ENCODE data around the gene KCNG2.

Gene KCNG2

GRCh38 chr18:79923896-79924585 is 126.3 kb downstream of the KCNG2 start:
- H3K4me3 ChIP-seq (replicated peaks in 1 of 2; ENCODE audit: low read depth in 2 of 2, low read length in 2 of 2) = no peak overlapping the region
- no peak for DNase-seq (ENCODE audit: low read depth in 2 of 2)
- TF ChIP-seq CTCF (IDR thresholded peaks at IDR 0.05; ENCODE audit: low read depth, low read length) = no peak

- DNase-seq (ENCODE audit: low read depth in 2 of 2) = no peak
- TF ChIP-seq CTCF (IDR thresholded peaks at IDR 0.05; ENCODE audit: low read depth, low read length) = no peak
- no peak overlapping the region for H3K4me3 ChIP-seq (replicated peaks in 1 of 2; ENCODE audit: low read depth in 2 of 2, low read length in 2 of 2)
Measured at GRCh38 chr18:79924814-79925731, 127.3 kb downstream of the KCNG2 start.

- H3K4me3 ChIP-seq (replicated peaks in 1 of 2; ENCODE audit: low read depth in 2 of 2, low read length in 2 of 2) = no peak overlapping the region
- no peak for TF ChIP-seq CTCF (IDR thresholded peaks at IDR 0.05; ENCODE audit: low read depth, low read length)
- no peak for DNase-seq (ENCODE audit: low read depth in 2 of 2)
Measured at GRCh38 chr18:79926306-79926705, 128.6 kb downstream of the KCNG2 start.

GRCh38 chr18:79926715-79927606 is 129.2 kb downstream of the KCNG2 start:
- DNase-seq (ENCODE audit: low read depth in 2 of 2) = no peak
- no peak for TF ChIP-seq CTCF (IDR thresholded peaks at IDR 0.05; ENCODE audit: low read depth, low read length)
- no peak overlapping the region for H3K4me3 ChIP-seq (replicated peaks in 1 of 2; ENCODE audit: low read depth in 2 of 2, low read length in 2 of 2)

- no peak for TF ChIP-seq CTCF (IDR thresholded peaks at IDR 0.05; ENCODE audit: low read depth, low read length)
- no peak overlapping the region for H3K4me3 ChIP-seq (replicated peaks in 1 of 2; ENCODE audit: low read depth in 2 of 2, low read length in 2 of 2)
- DNase-seq (ENCODE audit: low read depth in 2 of 2) = no peak
Measured at GRCh38 chr18:79927607-79928562, 130.1 kb downstream of the KCNG2 start.

Measured in cardiac fibroblast (primary cell).